ENCODE results near the gene LRRC74B.
"Not testable (repeated sequence)": the region's sequence is repeated elsewhere in the genome, so short reads cannot be mapped to it uniquely, and the experiment has no call there.

Gene LRRC74B, protein sequence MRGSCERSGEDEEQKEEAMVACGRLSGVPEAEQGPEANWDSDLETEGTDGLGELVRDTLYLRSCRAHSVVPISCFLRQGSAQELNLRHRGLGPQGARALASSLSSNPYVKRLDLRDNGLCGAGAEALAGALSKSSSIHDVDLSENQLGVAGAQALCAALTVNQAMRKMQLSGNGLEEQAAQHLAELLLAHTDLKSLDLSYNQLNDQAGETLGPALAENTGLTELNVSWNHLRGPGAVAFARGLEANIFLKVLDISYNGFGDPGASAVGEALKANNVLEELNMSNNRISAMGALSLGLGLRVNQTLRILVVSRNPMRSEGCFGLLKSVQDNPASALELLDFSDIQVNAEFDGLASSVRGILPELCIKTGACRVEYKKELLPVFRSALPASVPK

GRCh38 chr22:21045585-21046294 lies at the start of gene LRRC74B:
TSS of gene LRRC74B (plus strand) at chr22:21045946. CDS start at chr22:21045987, 41 bp downstream.
- DNase-seq: peak; percentile 22

DNA sequence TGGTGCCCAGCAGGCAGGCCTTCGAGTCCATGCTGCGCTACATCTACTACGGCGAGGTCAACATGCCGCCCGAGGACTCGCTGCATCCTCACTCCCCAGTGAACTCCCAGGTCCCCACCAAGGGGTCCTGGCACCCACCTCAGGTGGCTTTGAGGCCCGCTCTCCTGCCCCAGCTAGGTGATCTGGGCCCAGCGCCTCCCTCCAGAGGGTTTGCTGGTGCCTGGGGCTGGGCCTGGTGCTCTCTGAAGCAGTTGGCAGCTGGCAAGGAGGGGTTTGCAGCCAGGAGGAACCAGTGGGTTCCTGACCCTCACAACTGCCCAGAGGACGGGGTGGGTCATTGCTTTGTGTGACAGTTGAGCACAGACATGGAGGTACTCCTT lies 49.7 kb upstream of the LRRC74B start:
- DNase-seq: no peak

GRCh38 chr22:20996598-20997535 lies 48.9 kb upstream of the LRRC74B start:
- DNase-seq: no peak

DNA sequence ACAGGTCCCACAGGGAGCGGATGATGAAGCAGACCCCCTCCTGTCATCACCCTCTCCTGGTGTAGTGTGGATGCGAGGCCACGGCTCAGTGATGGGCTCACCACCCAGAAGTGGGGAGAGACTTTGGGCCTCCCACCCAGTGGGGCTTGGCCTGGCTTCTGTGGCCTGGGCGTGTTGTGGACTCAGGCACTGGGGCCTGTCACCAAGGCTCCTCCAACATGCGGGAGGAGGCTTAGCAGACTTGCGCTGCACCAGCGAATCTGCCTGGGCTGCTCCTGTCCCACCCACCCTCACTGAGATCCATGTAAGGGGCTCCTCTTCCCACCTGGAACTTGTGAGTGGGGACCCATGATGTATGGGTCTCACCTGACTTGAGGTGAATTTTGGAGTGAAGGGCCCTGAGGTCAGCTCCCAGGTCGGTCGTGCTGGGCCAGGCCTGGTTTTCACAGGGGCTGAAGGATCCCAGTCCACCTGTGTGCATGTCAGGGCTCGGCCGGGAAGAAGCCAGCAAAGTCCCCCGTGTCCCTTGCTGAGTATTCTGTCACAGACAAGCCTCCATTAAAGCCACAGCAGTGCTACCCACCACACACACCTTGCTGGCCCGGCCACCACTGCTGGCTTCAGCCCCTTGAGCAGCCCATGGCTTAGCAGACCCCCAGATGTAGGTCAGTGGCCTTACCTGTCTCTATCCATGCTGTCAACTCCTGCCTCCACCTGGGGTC lies 48.0 kb upstream of the LRRC74B start:
- no peak for DNase-seq

GRCh38 chr22:20998411-20999336 lies 47.1 kb upstream of the LRRC74B start:
- no peak for DNase-seq

GRCh38 chr22:20999350-21000206 lies 46.2 kb upstream of the LRRC74B start:
- DNase-seq: no peak

DNA sequence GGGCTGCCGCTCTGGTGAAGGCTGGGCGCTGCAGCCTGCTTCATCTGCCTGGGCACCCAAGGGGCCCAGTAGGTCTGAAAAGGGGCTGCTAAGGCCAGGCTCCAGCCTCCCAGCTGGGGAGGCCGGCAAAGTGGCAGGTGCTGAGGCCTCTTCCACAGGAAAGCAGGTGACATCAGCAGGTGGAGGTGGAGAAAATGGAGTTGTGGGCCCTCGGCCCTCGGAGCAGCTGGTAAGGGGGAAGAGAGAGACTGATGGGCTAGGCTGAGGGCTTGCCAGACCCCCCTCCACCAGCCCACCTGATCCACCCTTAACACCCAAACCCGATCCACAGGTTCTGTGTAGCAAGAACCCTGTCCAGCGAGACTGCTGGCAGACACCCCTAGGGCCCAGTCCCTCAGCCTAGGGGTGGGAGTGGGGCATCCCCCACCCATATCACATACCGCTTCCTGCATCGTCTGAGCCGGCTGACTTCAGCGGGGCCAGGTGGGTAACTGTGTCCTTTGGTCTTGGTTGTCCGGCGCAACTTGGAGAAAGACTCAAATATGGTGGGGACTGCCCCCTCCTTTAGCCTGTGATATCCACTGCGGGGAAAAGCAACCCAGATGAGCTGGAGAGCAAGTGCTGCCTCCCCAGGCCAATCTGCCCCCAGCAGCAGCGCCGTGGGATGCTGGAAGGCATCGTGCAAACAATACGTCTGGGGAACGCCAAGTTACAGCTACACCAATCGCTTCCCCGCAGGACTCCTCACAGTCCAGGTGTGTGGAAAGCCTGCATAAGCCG lies 45.3 kb upstream of the LRRC74B start:
- DNase-seq: no peak

DNA sequence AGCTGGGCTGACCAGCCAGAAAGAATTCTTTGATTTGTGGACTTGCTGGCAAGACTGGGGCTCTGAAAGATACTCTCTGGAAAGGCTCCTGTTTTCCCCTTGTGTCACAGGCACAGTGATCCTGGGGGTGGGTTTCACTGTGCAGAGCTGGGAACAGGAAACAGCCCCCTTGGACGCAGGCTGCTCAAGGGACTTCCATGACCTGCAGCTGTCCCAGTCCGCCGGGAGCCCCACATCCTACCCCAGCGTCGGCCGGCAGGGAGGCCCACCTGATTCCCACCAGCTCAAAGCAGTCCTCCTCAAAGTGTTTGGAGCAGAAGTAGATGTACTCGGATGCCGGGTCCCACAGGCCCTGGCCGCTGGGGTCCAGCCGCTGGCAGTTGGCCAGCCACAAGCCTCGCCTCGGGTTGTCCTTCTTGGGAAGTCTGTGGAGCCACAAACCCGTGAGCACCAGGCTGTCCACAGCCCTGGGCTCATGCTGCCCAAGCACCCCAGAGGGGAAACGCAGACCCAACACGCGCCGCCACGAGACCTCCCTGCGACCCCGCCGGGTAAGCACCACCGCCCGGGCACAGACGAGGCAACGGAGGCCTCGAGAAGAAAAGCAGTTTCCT lies 44.7 kb upstream of the LRRC74B start:
- no peak for DNase-seq

- peak; percentile 95 for DNase-seq
Measured at GRCh38 chr22:21001601-21002325, 44.0 kb upstream of the LRRC74B start, which contains the start of gene THAP7. TSS of gene THAP7 (minus strand) at chr22:21002118. CDS start at chr22:21001911, 207 bp downstream.

DNA sequence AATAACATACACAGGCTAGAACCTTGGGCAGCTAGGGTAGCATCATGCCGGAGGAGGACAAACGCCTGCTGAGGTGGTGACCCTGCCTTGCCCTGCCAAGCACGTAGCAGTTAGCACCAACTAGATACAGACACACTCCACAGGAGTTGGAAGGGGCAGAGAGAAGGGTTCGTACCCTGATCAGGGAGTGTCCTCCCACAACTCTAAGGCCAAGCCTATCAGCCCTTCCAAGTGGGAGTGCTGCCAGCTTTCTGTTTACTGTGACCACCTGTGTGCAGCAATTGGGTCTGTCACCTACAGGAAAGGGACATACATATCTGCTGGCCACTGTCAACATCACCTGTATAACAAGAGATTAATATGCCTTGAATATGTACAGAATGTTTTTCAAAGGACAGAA lies 42.0 kb upstream of the LRRC74B start:
- DNase-seq: no peak

DNA sequence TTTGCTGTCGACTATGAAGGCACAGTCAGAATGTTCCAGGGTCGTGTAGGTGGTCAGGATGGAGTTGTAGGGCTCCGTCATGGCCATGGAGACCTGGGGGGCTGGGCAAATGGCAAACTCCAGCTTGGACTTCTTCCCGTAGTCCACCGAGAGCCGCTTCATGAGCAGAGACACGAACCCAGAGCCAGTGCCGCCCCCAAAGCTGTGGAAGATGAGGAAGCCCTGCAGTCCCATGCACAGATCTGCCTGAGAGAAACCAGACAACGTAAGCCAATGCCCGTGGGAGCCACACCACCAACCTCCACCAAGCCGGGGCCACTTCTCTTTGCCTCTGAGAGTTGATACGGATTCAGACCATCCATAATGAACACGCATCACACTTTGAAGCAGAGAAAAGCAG lies 36.5 kb upstream of the LRRC74B start:
- not testable (repeated sequence) for DNase-seq

DNA sequence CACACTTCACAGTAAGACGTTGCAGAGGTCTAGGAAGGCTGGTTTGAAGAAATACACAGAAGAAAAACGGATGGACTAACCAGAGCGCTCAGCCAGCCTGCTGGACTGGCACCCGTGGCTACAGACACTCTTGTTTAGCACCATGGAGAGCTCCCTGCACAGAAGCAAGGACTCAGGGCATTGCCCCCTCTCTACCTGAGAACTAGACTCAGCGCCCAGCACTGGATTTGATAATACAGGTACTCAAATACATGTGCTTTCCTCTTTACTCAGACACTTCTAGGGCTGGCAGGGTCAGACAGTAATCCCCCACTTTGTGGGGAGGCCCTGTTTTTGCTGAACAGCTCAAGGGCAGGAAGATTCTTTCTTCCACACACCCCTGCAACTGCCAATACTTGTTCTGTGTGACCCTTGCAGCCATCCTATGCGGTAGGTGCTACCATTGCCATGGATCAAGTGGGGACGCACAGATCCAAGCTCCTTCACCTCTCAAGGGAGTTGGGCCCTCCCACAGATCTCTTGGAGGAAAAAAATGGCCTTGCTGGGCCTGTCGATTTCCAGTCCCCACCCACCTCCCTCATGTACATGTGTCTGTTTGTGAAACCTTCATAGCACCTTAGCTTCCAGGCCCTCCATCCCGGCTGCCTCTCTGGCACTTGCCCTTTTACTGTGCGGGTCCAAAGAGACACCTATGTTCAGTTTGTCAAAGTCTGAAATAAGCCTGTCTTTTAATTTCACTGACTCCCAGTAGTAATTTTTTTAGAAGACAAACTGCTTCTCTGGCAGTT lies 35.9 kb upstream of the LRRC74B start:
- DNase-seq: peak; percentile 14

DNA sequence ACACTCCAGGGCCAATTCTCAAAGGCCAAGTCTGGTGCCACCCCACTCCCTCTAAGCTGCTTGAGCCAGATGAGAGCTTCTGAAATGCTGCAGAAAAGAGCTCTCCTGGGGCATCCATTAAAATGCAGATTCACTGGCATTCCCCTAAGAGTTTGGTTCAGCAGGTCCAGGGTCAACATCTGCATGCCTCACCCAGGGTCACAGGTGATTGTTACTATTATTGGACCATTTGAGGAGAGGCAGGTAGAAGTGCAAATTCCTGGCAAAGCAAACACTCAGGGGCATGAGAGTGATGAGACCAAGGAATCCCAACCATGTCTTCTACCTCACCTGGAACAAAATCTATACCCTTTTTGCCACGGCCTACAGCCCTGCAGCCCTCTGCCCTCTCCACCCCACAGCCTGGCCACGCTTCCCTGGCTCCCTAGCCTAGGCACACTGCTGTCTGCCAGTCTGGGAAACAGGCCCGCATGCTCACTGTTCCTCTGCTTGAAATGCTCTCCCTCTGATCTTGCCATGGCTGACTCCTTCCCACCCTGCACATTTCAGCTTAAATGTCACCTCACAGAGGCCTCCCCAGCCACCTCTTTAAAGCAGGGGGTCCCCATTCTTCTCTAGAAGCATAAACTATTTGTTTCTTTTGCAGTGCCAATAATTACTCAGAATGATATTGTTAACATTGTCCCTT lies 35.2 kb upstream of the LRRC74B start:
- DNase-seq: no peak

DNA sequence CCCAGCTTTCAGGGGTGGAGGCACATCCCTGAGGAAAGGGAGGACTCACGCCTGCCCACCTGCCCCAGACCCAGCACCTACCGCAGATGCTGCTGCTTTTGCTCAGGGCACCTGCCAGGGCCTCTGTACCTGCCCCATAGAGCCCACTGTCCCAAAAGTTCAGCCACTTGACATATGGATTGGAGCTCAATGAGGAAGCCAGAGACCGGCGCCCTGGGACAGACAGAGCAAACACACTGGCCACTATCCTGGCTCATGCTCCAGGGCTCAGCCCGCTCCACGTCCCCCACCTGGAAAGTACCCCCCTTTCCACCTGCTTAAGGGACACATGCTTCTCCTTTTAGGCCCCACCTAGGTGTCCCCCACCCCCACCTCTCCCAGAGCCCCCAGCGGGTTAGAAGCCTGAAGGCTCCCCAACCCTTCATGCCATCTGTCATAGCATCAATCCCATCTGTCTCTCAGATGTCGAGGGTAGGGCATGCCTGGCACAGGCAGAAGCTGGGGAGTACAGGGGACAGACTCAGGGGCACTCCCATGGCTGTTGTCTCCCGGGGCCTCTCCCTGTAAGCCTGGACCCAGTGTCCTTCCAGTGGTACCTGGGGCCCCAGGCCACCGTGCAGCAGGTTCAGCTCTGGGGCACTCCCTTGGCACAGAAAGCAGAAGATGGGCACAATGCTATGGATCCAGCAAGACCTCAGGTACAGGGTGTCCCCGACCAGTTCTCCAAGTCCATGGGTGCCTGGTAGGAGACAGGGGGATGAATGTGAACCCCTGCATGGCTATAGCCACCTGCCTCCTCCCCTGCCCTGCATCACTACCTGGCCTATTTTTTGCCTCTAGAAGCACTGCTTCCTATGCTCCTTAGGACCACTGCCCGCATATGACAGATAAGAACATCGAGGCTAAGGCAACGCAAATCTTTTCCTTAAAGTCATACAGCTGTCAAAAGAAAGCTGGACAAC lies 33.0 kb upstream of the LRRC74B start:
- no peak for DNase-seq

DNA sequence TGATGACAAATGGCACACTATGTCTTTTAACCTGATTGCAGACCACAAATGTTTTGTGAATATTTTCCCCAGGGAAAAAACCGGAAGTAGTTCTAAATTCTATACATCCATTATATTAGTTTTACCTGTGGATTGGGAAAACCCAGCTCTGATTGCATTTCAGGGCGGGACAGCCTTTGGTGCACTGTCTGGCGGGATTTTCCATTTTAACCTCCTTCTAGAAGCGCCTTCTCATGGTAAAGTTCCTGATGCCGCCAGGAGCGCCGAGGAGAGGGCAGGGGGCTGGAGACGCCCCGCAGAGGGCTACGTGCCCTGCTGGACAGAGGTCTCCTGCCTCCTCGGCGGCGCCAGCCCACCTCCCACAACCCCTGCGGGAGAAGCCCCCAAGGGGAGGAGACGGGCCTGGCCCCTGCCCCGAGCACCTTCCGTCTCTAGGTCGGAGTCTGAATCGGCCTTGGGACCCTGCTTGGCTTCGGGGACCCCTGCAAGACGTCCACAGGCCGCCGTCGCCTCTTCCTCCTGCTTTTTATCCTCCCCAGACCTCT lies 32.0 kb upstream of the LRRC74B start:
- no peak for DNase-seq

Data from GDM1 (cell line).